SK-N-SH (cell line): ENCODE results near the gene S100A9. TPM values are rescaled to one million over a fixed set of nuclear protein-coding genes. Genes with fewer than 3 reads are reported as not detected.

ENCODE experiments used
- CTCF ChIA-PET: fragments of 300-600, 350-600 bp; formaldehyde crosslinking; extraction: SDS; loops from one replicate; lab custom pipeline; 2021; lab: Yijun Ruan, JAX
- POLR2A ChIA-PET: fragments of 350-600 bp; sonication (Branson Sonifier 250); formaldehyde crosslinking; extraction: SDS; loops from one replicate; lab custom pipeline; 2020; ENCODE audit warnings: antibody characterized with exemption, inconsistent platforms; lab: Yijun Ruan, JAX
- DNase-seq: peaks from one replicate; pipeline ENCODE4 v3.0.0; 2012
- H2AFZ ChIP-seq: fragments of 200-600 bp; sonication (generic); 2 replicates; pipeline ENCODE4 v1.8.1; 2016; ENCODE audit warnings: antibody characterized with exemption, mild to moderate bottlenecking, low read depth
- H3F3A ChIP-seq: fragments of 200-600 bp; sonication (generic); replicated peaks from 2 replicates; pipeline ENCODE3; 2016; ENCODE audit warnings: antibody characterized with exemption, mild to moderate bottlenecking; ENCODE audit not compliant: insufficient read depth
- H3K27ac ChIP-seq, 2 experiments: fragments of 200-500 bp in 1 of 2; fragments of 200-600 bp in 1 of 2; sonication (Bioruptor generic) in 1 of 2; sonication (generic), shearing (Covaris generic) in 1 of 2; 2 replicates each; pipeline versions ENCODE4 v1.5.1 to v1.6.1; 2014 to 2016; ENCODE audit warnings: low read depth in 2 of 2, inconsistent platforms in 1 of 2, low read length in 1 of 2, mild to moderate bottlenecking in 1 of 2, mixed read lengths in 1 of 2
- H3K27me3 ChIP-seq: fragments of 200-600 bp; sonication (generic), shearing (Covaris generic); 2 replicates; pipeline ENCODE4 v1.6.1; 2016; ENCODE audit warnings: mixed run types; ENCODE audit not compliant: insufficient read depth
- H3K36me3 ChIP-seq, 2 experiments: fragments of 200-500 bp in 1 of 2; fragments of 200-600 bp in 1 of 2; sonication (Bioruptor generic) in 1 of 2; sonication (generic) in 1 of 2; replicated peaks in 1 of 2; 2 replicates each; pipeline versions ENCODE3 to v1.5.1; 2014 to 2016; ENCODE audit warnings: low read length in 1 of 2, mild to moderate bottlenecking in 1 of 2; ENCODE audit not compliant: insufficient read depth in 2 of 2, control insufficient read depth in 1 of 2
- H3K4me1 ChIP-seq, 2 experiments: fragments of 200-500 bp in 1 of 2; fragments of 200-600 bp in 1 of 2; sonication (Bioruptor generic) in 1 of 2; sonication (generic), shearing (Covaris generic) in 1 of 2; 2 replicates each; pipeline versions ENCODE4 v1.5.1 to v1.6.1; 2014 to 2016; ENCODE audit warnings: low read depth in 1 of 2, low read length in 1 of 2, mixed run types in 1 of 2; ENCODE audit not compliant: insufficient read depth in 2 of 2, control insufficient read depth in 1 of 2
- H3K4me2 ChIP-seq: fragments of 200-600 bp; sonication (generic), shearing (Covaris generic); 2 replicates; pipeline ENCODE4 v1.6.1; 2017; ENCODE audit warnings: mixed run types
- H3K4me3 ChIP-seq, 2 experiments: fragments of 200-500 bp in 1 of 2; fragments of 200-600 bp in 1 of 2; sonication (Bioruptor generic) in 1 of 2; sonication (generic), shearing (Covaris generic) in 1 of 2; 2 replicates each; pipeline versions ENCODE4 v1.5.1 to v1.8.1; 2014 to 2016; ENCODE audit warnings: low read depth in 2 of 2, inconsistent platforms in 1 of 2, low read length in 1 of 2, mild to moderate bottlenecking in 1 of 2, mixed read lengths in 1 of 2, moderate library complexity in 1 of 2
- H3K79me2 ChIP-seq: fragments of 200-600 bp; sonication (generic); 2 replicates; pipeline ENCODE4 v1.8.1; 2017; ENCODE audit warnings: mild to moderate bottlenecking; ENCODE audit not compliant: insufficient read depth
- H3K9ac ChIP-seq: fragments of 200-600 bp; sonication (generic); 2 replicates; pipeline ENCODE4 v1.6.1; 2017; ENCODE audit warnings: mixed run types
- H3K9me2 ChIP-seq: fragments of 200-600 bp; sonication (generic); 2 replicates; pipeline ENCODE4 v1.6.1; 2017; ENCODE audit warnings: mixed run types
- H3K9me3 ChIP-seq: fragments of 200-600 bp; sonication (generic); 2 replicates; pipeline ENCODE4 v1.6.1; 2017; ENCODE audit warnings: mixed run types, mild to moderate bottlenecking, moderate library complexity
- H4K20me1 ChIP-seq: fragments of 200-600 bp; sonication (generic); 2 replicates; pipeline ENCODE4 v1.6.1; 2017; ENCODE audit warnings: mild to moderate bottlenecking, mixed run types; ENCODE audit not compliant: insufficient read depth
- CTCF ChIP-seq: fragments of 200-600 bp; sonication (generic); IDR thresholded peaks from 2 replicates; pipeline ENCODE4 v1.6.1; 2017; ENCODE audit warnings: antibody characterized with exemption, mild to moderate bottlenecking, moderate library complexity
- ELF1 ChIP-seq: IDR thresholded peaks from 2 replicates; pipeline ENCODE4 v1.4.0; 2012
- EZH2phosphoT487 ChIP-seq: fragments of 200-600 bp; sonication (generic); IDR thresholded peaks from 2 replicates; pipeline ENCODE4 v1.6.1; 2017; ENCODE audit warnings: low read depth, mixed run types, mild to moderate bottlenecking, antibody characterized with exemption, moderate library complexity, borderline replicate concordance
- FOXJ3 ChIP-seq: sonication (generic); formaldehyde crosslinking; IDR thresholded peaks from 2 replicates; pipeline ENCODE4 v1.5.1; 2020; ENCODE audit warnings: mild to moderate bottlenecking, missing genetic modification reagents
- FOXM1 ChIP-seq: IDR thresholded peaks from 2 replicates; pipeline ENCODE4 v1.4.0; 2012; ENCODE audit warnings: low read depth, mild to moderate bottlenecking
- JUND ChIP-seq: IDR thresholded peaks from 2 replicates; pipeline ENCODE4 v1.4.0; 2012
- MEF2A ChIP-seq: IDR thresholded peaks from 2 replicates; pipeline ENCODE4 v1.4.0; 2012; ENCODE audit warnings: low read depth, borderline replicate concordance
- NRF1 ChIP-seq: IDR thresholded peaks from 2 replicates; pipeline ENCODE4 v1.6.1; 2012; ENCODE audit warnings: low read depth, mild to moderate bottlenecking, low read length
- POLR2AphosphoS5 ChIP-seq: IDR thresholded peaks from 2 replicates; pipeline ENCODE4 v1.6.1; 2012; ENCODE audit warnings: low read depth, low read length
- RCOR1 ChIP-seq: fragments of 150-350 bp; IDR thresholded peaks from 2 replicates; pipeline ENCODE4 v1.6.1; 2017; ENCODE audit warnings: antibody characterized with exemption, low read length
- REST ChIP-seq: IDR thresholded peaks from 2 replicates; pipeline ENCODE4 v1.6.1; 2012; ENCODE audit warnings: mild to moderate bottlenecking, low read depth, low read length, moderate library complexity
- RFX5 ChIP-seq: IDR thresholded peaks from 2 replicates; pipeline ENCODE4 v1.6.1; 2012; ENCODE audit warnings: mild to moderate bottlenecking, improper control_type of control experiment, low read length
- SIN3A ChIP-seq: IDR thresholded peaks from 2 replicates; pipeline ENCODE4 v1.6.1; 2012; ENCODE audit warnings: low read depth, mild to moderate bottlenecking, low read length, moderate library complexity, borderline replicate concordance
- TAF1 ChIP-seq: IDR thresholded peaks from 2 replicates; pipeline ENCODE4 v1.6.1; 2012; ENCODE audit warnings: low read depth, mild to moderate bottlenecking, low read length, moderate library complexity, borderline replicate concordance
- TCF12 ChIP-seq: IDR thresholded peaks from 2 replicates; pipeline ENCODE4 v1.4.0; 2012
- USF1 ChIP-seq: IDR thresholded peaks from 2 replicates; pipeline ENCODE4 v1.4.0; 2012; ENCODE audit warnings: low read depth, borderline replicate concordance
- USF2 ChIP-seq: fragments of 150-350 bp; IDR thresholded peaks from 2 replicates; pipeline ENCODE4 v1.6.1; 2017; ENCODE audit warnings: antibody characterized with exemption, low read length, low read depth, borderline replicate concordance
- ZBTB33 ChIP-seq: IDR thresholded peaks from 2 replicates; pipeline ENCODE4 v1.4.0; 2012; ENCODE audit warnings: low read depth, borderline replicate concordance
- WGBS: methylation state at CpG from one replicate; pipeline ENCODE4 v1.1.6; 2017; ENCODE audit warnings: low lambda C conversion rate; 5-methylcytosine and 5-hydroxymethylcytosine counted together
- polyA plus RNA-seq, 3 experiments: library from polyadenylated mRNA; depleted of rRNA; stranded (reverse); fragments of >200 nt; gene quantifications; 2 replicates each; pipeline ENCODE4 v1.2.3, GENCODE V29; 2012

Gene S100A9
- polyA plus RNA-seq, 1 of the 3 experiments (the other 2 are of a cell fraction), result not detected

- no peak overlapping the region for H3K27ac ChIP-seq
- no peaks in the 10 kb centered on the region for H3K9me3 ChIP-seq
- H3K9ac ChIP-seq, result no peak overlapping the region
- H2AFZ ChIP-seq, result no peak overlapping the region
- H3K36me3 ChIP-seq, result no peaks in the 10 kb centered on the region
- no peak overlapping the region for H3K4me3 ChIP-seq
- H3K27me3 ChIP-seq, result peaks cover 46% of the 10 kb centered on the region
- H3K9me2 ChIP-seq, result no peaks in the 10 kb centered on the region
- no peaks in the 10 kb centered on the region for H3K4me1 ChIP-seq
- 20% methylated on average over 5 of the region's 5 CpGs for WGBS
- no peaks in the 10 kb centered on the region for H4K20me1 ChIP-seq
- no peak for DNase-seq
- H3K4me2 ChIP-seq, result no peak overlapping the region
- no peaks in the 10 kb centered on the region for H3K79me2 ChIP-seq
- no peak for TF ChIP-seq USF1
- TF ChIP-seq SIN3A, result no peak
- TF ChIP-seq FOXJ3 (CRISPR knock-in tag), result no peak
- no peak for TF ChIP-seq USF2
- TF ChIP-seq REST, result no peak
- TF ChIP-seq MEF2A, result no peak
- no peak for TF ChIP-seq RCOR1
- TF ChIP-seq TCF12, result no peak
- no peak for TF ChIP-seq JUND
- H3F3A ChIP-seq, result no peaks in the 10 kb centered on the region
- CTCF ChIA-PET, result no interaction called here
- POLR2A ChIA-PET, result no interaction called here
Observed at GRCh38 chr1:153394391-153394790, 36.7 kb downstream of the S100A9 start.

GRCh38 chr1:153395136-153395685 lies 37.6 kb downstream of the S100A9 start:
- no peaks in the 10 kb centered on the region for H3F3A ChIP-seq

More at GRCh38 chr1:153395136-153395685, 37.6 kb downstream of the S100A9 start:
- no peak overlapping the region for H3K27ac ChIP-seq
- no peaks in the 10 kb centered on the region for H3K9me2 ChIP-seq
- CTCF ChIA-PET, result interaction anchor here (0.8 to 1.4 kb wide), 3 partner anchors 43 to 100 kb away, joined by 3 to 4 read pairs (median 4); no protein-coding TSS in a partner anchor
- no peak overlapping the region for H3K4me3 ChIP-seq
- H2AFZ ChIP-seq, result no peak overlapping the region
- H3K9me3 ChIP-seq, result no peaks in the 10 kb centered on the region
- no peak for DNase-seq
- no peaks in the 10 kb centered on the region for H3K36me3 ChIP-seq
- 16% methylated on average over 7 of the region's 7 CpGs for WGBS
- no peaks in the 10 kb centered on the region for H4K20me1 ChIP-seq
- POLR2A ChIA-PET, result interaction anchor here (0.6 kb wide), 1 partner anchor 460 kb away, joined by 3 read pairs; no protein-coding TSS in a partner anchor
- no peak for TF ChIP-seq TAF1
- no peak for TF ChIP-seq SIN3A
- TF ChIP-seq POLR2AphosphoS5, result no peak
- TF ChIP-seq CTCF, result no peak
- no peak for TF ChIP-seq ZBTB33
- TF ChIP-seq EZH2phosphoT487, result no peak
- TF ChIP-seq FOXJ3 (CRISPR knock-in tag), result no peak
- TF ChIP-seq RFX5, result no peak
- no peak for TF ChIP-seq FOXM1
- TF ChIP-seq NRF1, result no peak
- TF ChIP-seq ELF1, result no peak
- H3K27me3 ChIP-seq, result peaks cover 54% of the 10 kb centered on the region
- no peaks in the 10 kb centered on the region for H3K79me2 ChIP-seq
- no peaks in the 10 kb centered on the region for H3K4me1 ChIP-seq
- no peak overlapping the region for H3K4me2 ChIP-seq
- H3K9ac ChIP-seq, result no peak overlapping the region
